ENCODE results near the gene TRIM62. TPM values are rescaled to one million over a fixed set of nuclear protein-coding genes. Genes with fewer than 3 reads are reported as not detected.

Gene TRIM62
- total and polyA plus RNA-seq, 2 experiments from 2014 or later: 2.5 to 4.2 TPM

DNA sequence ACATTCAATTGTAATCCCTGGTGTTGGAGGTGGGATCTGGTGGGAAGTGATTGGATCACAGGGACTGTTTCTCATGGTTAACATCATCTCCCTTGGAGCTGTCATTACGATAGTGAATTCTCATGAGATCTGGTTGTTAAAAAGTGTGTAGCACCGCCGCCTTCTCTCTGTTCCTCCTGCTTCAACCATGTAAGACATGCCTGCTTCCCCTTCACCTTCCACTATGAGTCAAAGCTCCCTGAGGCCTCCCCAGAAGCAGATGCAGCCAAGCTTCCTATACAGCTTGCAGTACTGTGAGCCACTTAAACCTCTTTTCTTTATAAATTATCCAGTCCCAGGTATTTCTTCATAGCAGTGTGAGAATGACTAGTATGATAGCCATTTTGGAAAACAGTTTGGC is 30.1 kb upstream of the TRIM62 start:
- H3K4me2 ChIP-seq: no peak overlapping the region
- no peaks in the 10 kb centered on the region for H3K79me2 ChIP-seq
- DNase-seq (ENCODE audit: low spot score): no peak
- H3K9me2 ChIP-seq (replicated peaks; ENCODE audit: insufficient read depth): no peaks in the 10 kb centered on the region
- no peaks in the 10 kb centered on the region for H4K20me1 ChIP-seq (ENCODE audit: insufficient read depth, poor library complexity, severe bottlenecking)
- 98% methylated on average over 3 of the region's 3 CpGs for WGBS (ENCODE audit: low lambda C conversion rate, missing lambda C conversion rate)
- H3K36me3 ChIP-seq (replicated peaks; ENCODE audit: insufficient read depth, low read depth): no peaks in the 10 kb centered on the region
- no peak overlapping the region for H3K27ac ChIP-seq
- H3K9me3 ChIP-seq (ENCODE audit: low read depth): no peaks in the 10 kb centered on the region
- no peak overlapping the region for H3K4me3 ChIP-seq
- TF ChIP-seq EZH2phosphoT487 (IDR thresholded peaks at IDR 0.05; ENCODE audit: low read depth, severe bottlenecking, unreplicated experiment) (no peak), EZH2 (IDR thresholded peaks at IDR 0.05; ENCODE audit: borderline replicate concordance) (no peak)
- TF ChIP-seq, protein P1, sequence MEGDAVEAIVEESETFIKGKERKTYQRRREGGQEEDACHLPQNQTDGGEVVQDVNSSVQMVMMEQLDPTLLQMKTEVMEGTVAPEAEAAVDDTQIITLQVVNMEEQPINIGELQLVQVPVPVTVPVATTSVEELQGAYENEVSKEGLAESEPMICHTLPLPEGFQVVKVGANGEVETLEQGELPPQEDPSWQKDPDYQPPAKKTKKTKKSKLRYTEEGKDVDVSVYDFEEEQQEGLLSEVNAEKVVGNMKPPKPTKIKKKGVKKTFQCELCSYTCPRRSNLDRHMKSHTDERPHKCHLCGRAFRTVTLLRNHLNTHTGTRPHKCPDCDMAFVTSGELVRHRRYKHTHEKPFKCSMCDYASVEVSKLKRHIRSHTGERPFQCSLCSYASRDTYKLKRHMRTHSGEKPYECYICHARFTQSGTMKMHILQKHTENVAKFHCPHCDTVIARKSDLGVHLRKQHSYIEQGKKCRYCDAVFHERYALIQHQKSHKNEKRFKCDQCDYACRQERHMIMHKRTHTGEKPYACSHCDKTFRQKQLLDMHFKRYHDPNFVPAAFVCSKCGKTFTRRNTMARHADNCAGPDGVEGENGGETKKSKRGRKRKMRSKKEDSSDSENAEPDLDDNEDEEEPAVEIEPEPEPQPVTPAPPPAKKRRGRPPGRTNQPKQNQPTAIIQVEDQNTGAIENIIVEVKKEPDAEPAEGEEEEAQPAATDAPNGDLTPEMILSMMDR (IDR thresholded peaks at IDR 0.05; ENCODE audit: poor library complexity): no peak
- H2AFZ ChIP-seq: no peak overlapping the region
- H3K4me1 ChIP-seq (ENCODE audit: insufficient read depth): no peaks in the 10 kb centered on the region
- H3K27me3 ChIP-seq: no peaks in the 10 kb centered on the region

DNA sequence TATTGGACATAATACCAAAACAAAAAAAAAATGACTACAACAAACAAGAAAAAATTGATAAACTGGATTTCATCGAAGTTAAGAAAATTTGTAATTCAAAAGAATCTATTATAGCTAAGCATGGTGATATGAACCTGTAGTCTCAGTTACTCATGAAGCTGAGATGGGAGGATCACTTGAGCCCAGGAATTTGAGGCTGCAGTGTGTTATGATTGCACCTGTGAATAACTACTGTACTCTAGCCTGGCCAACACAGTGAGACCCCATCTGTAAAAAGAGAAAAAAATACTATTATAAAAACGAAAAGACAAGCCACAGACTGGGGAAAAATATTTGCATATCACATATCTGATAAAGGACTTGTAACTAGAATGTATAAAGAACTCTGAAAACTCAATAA is 24.5 kb upstream of the TRIM62 start:
- Histone ChIP-seq H3K4me1 (ENCODE audit: insufficient read depth) (no peaks in the 10 kb centered on the region), H3K4me2 (no peak overlapping the region), H3K27ac (no peak overlapping the region), H4K20me1 (ENCODE audit: insufficient read depth, poor library complexity, severe bottlenecking) (no peaks in the 10 kb centered on the region), H3K4me3 (no peak overlapping the region), H3K36me3 (replicated peaks; ENCODE audit: insufficient read depth, low read depth) (no peaks in the 10 kb centered on the region), H2AFZ (no peak overlapping the region), H3K9me2 (replicated peaks; ENCODE audit: insufficient read depth) (no peaks in the 10 kb centered on the region), H3K27me3 (peaks cover 6% of the 10 kb centered on the region), H3K79me2 (no peaks in the 10 kb centered on the region), H3K9me3 (ENCODE audit: low read depth) (no peaks in the 10 kb centered on the region)
- WGBS (ENCODE audit: low lambda C conversion rate, missing lambda C conversion rate): 59% methylated on average over 2 of the region's 2 CpGs
- DNase-seq (ENCODE audit: low spot score): no peak
- TF ChIP-seq, protein P1 (IDR thresholded peaks at IDR 0.05; ENCODE audit: poor library complexity): no peak
- TF ChIP-seq EZH2phosphoT487 (IDR thresholded peaks at IDR 0.05; ENCODE audit: low read depth, severe bottlenecking, unreplicated experiment): no peak
- TF ChIP-seq EZH2 (IDR thresholded peaks at IDR 0.05; ENCODE audit: borderline replicate concordance): no peak

DNA sequence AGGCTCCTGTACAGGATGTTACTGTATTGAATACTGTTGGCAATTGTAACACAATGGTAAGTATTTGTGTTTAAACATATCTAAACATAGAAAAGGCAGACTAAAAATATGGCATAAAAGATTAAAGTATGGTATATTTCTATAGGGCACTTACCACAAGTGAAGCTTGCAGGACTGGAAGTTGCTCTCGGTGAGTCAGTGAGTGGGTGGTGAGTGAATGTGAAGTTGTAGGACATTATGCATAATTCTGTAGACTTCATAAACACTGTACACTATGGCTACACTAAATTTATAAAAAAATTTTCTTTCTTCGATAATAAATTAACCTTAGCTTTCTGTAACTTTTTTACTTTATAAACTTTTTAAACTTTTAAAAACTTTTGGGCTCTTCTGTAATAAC is 13.7 kb upstream of the TRIM62 start:
- H3K9me3 ChIP-seq (ENCODE audit: low read depth): no peaks in the 10 kb centered on the region
- H3K4me1 ChIP-seq (ENCODE audit: insufficient read depth): no peaks in the 10 kb centered on the region
- no peak overlapping the region for H3K27ac ChIP-seq
- H3K4me3 ChIP-seq: no peak overlapping the region
- H3K27me3 ChIP-seq: no peaks in the 10 kb centered on the region
- no peak overlapping the region for H2AFZ ChIP-seq
- H3K79me2 ChIP-seq: no peaks in the 10 kb centered on the region
- H3K9me2 ChIP-seq (replicated peaks; ENCODE audit: insufficient read depth): no peaks in the 10 kb centered on the region
- H3K4me2 ChIP-seq: no peak overlapping the region
- no peaks in the 10 kb centered on the region for H4K20me1 ChIP-seq (ENCODE audit: insufficient read depth, poor library complexity, severe bottlenecking)
- no peak for DNase-seq (ENCODE audit: low spot score)
- no peak for TF ChIP-seq EZH2 (IDR thresholded peaks at IDR 0.05; ENCODE audit: borderline replicate concordance)
- no peak for TF ChIP-seq EZH2phosphoT487 (IDR thresholded peaks at IDR 0.05; ENCODE audit: low read depth, severe bottlenecking, unreplicated experiment)
- TF ChIP-seq, protein P1 (IDR thresholded peaks at IDR 0.05; ENCODE audit: poor library complexity): no peak
- H3K36me3 ChIP-seq (replicated peaks; ENCODE audit: insufficient read depth, low read depth): no peaks in the 10 kb centered on the region
- 89% methylated on average over 2 of the region's 2 CpGs for WGBS (ENCODE audit: low lambda C conversion rate, missing lambda C conversion rate)

Measured in hepatocyte (in vitro differentiated cells).